Upper lobe of left lung (tissue), 4 donors: ENCODE measurements around the gene SPR.

ENCODE experiments used
- POLR2A ChIP-seq, 4 donors: fragments of 450-650 bp; IDR thresholded peaks; one replicate each; pipeline ENCODE4 v1.5.1; 2016 to 2017; ENCODE audit warnings: antibody characterized with exemption in 4 of 4, mild to moderate bottlenecking in 2 of 4
- POLR2AphosphoS5 ChIP-seq, 2 donors: sonication (generic); formaldehyde crosslinking; IDR thresholded peaks; one replicate each; pipeline ENCODE4 v1.5.1; 2017; ENCODE audit warnings: antibody characterized with exemption in 2 of 2
- TF ChIP-seq, protein P1 (sequence below), 6 experiments: fragments of 450-650 bp in 4 of 6; fragments of 200-600 bp in 2 of 6; sonication (generic) in 2 of 6; IDR thresholded peaks; one replicate each; pipeline ENCODE4 v1.5.1; 2016 to 2019; ENCODE audit warnings: antibody characterized with exemption in 6 of 6

DNA sequence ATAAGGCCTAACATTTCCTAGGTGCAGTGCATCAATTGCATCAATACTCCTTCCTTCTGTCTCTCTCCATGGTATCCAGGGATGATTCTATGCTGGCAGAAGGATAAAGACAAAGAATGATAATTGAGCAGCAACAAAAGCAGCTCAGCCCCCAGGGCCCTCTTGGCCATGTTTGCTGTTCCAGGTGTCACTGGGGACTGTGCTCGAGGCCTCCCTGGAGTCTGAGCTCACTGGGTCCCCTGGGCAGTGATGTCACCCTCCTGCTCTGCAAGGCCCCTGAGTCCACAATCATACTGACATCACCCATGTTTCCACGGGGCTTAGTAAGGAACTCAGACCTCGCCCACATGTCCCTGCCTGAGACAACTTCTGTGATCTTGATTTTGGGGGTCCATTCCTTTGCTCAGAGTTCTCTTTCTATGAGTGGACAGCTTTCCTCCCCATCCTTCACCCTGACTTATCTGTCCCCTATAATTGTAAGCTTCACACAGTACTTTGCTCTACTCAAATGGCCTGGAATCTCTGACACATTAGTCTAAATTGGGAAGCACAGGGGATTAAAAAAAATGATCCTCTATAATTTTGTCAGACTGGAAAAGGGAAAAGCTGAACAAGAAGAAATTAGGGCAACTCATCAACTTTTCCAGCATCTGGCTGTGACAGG, 45.6 kb upstream of the SPR start:
- TF ChIP-seq, protein P1, sequence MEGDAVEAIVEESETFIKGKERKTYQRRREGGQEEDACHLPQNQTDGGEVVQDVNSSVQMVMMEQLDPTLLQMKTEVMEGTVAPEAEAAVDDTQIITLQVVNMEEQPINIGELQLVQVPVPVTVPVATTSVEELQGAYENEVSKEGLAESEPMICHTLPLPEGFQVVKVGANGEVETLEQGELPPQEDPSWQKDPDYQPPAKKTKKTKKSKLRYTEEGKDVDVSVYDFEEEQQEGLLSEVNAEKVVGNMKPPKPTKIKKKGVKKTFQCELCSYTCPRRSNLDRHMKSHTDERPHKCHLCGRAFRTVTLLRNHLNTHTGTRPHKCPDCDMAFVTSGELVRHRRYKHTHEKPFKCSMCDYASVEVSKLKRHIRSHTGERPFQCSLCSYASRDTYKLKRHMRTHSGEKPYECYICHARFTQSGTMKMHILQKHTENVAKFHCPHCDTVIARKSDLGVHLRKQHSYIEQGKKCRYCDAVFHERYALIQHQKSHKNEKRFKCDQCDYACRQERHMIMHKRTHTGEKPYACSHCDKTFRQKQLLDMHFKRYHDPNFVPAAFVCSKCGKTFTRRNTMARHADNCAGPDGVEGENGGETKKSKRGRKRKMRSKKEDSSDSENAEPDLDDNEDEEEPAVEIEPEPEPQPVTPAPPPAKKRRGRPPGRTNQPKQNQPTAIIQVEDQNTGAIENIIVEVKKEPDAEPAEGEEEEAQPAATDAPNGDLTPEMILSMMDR (IDR thresholded peaks at IDR 0.05): no peak
- TF ChIP-seq POLR2AphosphoS5 (IDR thresholded peaks at IDR 0.05): no peak
- TF ChIP-seq POLR2A (IDR thresholded peaks at IDR 0.05): no peak
